ENCODE results near the gene MBNL1. TPM values are rescaled to one million over a fixed set of nuclear protein-coding genes. Genes with fewer than 3 reads are reported as not detected.
A peak's percentile ranks its signal among the peaks of the same experiment; 100 is the strongest.

The MBNL1 gene
- total and polyA plus RNA-seq, 2 of the 4 experiments (the other 2 are of a cell fraction), result 127 to 664 TPM

DNA sequence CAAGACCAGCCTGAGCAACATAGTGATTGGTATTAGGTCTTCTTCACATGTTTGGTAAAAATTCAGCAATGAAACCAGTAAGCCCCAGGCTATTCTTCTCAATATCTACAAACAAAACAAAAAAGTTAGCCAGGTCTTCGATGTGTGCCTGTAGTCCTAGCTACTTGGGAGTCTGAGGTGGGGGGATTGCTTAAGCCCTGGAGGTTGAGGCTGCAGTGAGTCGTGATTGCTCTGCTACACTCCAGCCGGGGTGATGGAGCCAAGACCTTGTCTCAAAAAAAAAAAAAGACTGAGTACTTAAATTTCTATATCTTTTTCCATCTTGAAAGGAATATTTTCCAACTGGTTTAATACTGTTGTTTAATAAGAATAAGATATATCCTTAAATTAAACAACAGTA lies 106.8 kb downstream of the MBNL1 start:
- no CpG with 5 or more reads among the region's 3 CpGs for WGBS, 2 experiments (ENCODE audit: extremely low coverage in 2 of 2, insufficient read length in 1 of 2)
- Histone ChIP-seq H4K91ac (ENCODE audit: insufficient read depth, low read depth, low read length) (no peak overlapping the region), H4K20me1 (ENCODE audit: insufficient read depth, low read length) (peaks cover 45% of the 10 kb centered on the region), H3K27ac (ENCODE audit: insufficient read depth, low read length) (peak overlapping the region; percentile 66; the same call in 1 of the 2 replicates), H3K14ac (replicated peaks; ENCODE audit: low read depth, low read length) (0 out of 2 replicates have a peak overlapping the region, but pooled peaks have one; percentile 32), H3K9ac (ENCODE audit: low read depth, low read length) (no peak overlapping the region), H3K9me1 (ENCODE audit: insufficient read depth, low read length) (peaks cover 11% of the 10 kb centered on the region), H2AK9ac (replicated peaks; ENCODE audit: low read depth, low read length, poor library complexity) (no peak overlapping the region), H3K36me3 (ENCODE audit: control insufficient read depth, insufficient read depth, low read length) (peaks cover 2% of the 10 kb centered on the region), H4K8ac (ENCODE audit: low read depth in 2 of 2, low read length in 2 of 2) (no peak overlapping the region; a peak in 1 of 4 replicates), H3K4me3 (ENCODE audit: insufficient read depth, low read depth, low read length) (no peak overlapping the region), H2AK5ac (ENCODE audit: low read depth, low read length) (peak overlapping the region; percentile 39; the same call in 1 of the 2 replicates), H2BK120ac (ENCODE audit: low read depth, low read length) (no peak overlapping the region), H2AFZ (replicated peaks; ENCODE audit: low read length, poor library complexity) (no peak overlapping the region), H3K23ac (ENCODE audit: low read depth, low read length) (peak overlapping the region; percentile 52), H3K27me3 (ENCODE audit: control insufficient read depth, insufficient read depth, low read length) (no peaks in the 10 kb centered on the region), H3K4me1 (ENCODE audit: control insufficient read depth, insufficient read depth, low read length) (peaks cover 22% of the 10 kb centered on the region), H4K5ac (ENCODE audit: low read depth, low read length) (peak overlapping the region; percentile 64; the same call in 1 of the 2 replicates), H2BK20ac (ENCODE audit: low read depth, low read length) (no peak overlapping the region), H3K4ac (ENCODE audit: low read depth, low read length) (0 out of 2 replicates have a peak overlapping the region, but pooled peaks have one; percentile 8), H3K4me2 (ENCODE audit: low read depth, low read length) (no peak overlapping the region), H2BK15ac (ENCODE audit: low read depth, low read length) (no peak overlapping the region; the same call in 2 of the 3 replicates), H3K9me3 (ENCODE audit: control insufficient read depth, insufficient read depth, low read length) (no peaks in the 10 kb centered on the region), H2BK5ac (ENCODE audit: low read depth, low read length, poor library complexity, severe bottlenecking) (peak overlapping the region; percentile 82), H3K56ac (ENCODE audit: extremely low read depth, insufficient read depth, low read length) (no peak overlapping the region), H3K79me1 (ENCODE audit: low read depth in 1 of 2, low read length in 2 of 2) (peaks cover 10 to 51% of the 10 kb centered on the region in 2 experiments), H3K18ac (ENCODE audit: low read depth, low read length) (peak overlapping the region; percentile 54)
- CTCF ChIA-PET, result interaction anchor here (1.3 kb wide), 1 partner anchor 304 kb away, joined by 4 read pairs; no protein-coding TSS in a partner anchor
- ATAC-seq (ENCODE audit: low read depth) (no peak), DNase-seq (peak; percentile 67)
- intact Hi-C loops (cut with micrococcal nuclease) (no loop called here), dilution Hi-C loops (cut with HindIII; ENCODE audit: low sequenced_read_pairs, unreplicated experiment) (no loop called here), in situ Hi-C loops (cut with MboI; ENCODE audit: low sequenced_read_pairs) (no loop called here)
- TF ChIP-seq NFE2L2 (IDR thresholded peaks at IDR 0.05; ENCODE audit: low read depth, low read length), result no peak
- TF ChIP-seq CEBPB (IDR thresholded peaks at IDR 0.05; ENCODE audit: low read depth, low read length), result peak; percentile 78
- POLR2A ChIA-PET (ENCODE audit: unreplicated experiment), result no interaction called here
- no TSS peak for BruUV-seq (replicated peaks)
